ENCODE measurements around the gene GLP1R.
A peak's percentile ranks its signal among the peaks of the same experiment; 100 is the strongest.

The GLP1R gene

GRCh38 chr6:39076623-39077535, 28.3 kb downstream of the GLP1R start:
- Histone ChIP-seq H3K36me3 (ENCODE audit: control insufficient read depth in 2 of 2, insufficient read depth in 2 of 2, low read length in 2 of 2) (no peaks in the 10 kb centered on the region), H3K27me3 (ENCODE audit: control insufficient read depth in 1 of 2, insufficient read depth in 2 of 2, low read length in 2 of 2) (no peaks in the 10 kb centered on the region), H3K4me3 (ENCODE audit: low read length in 2 of 2) (no peak overlapping the region), H3K9me3 (ENCODE audit: control insufficient read depth in 2 of 2, low read length in 2 of 2) (no peaks in the 10 kb centered on the region), H3K27ac (ENCODE audit: low read length) (no peak overlapping the region), H3K9ac (ENCODE audit: low read length in 2 of 2) (no peak overlapping the region), H3K4me1 (ENCODE audit: control insufficient read depth, insufficient read depth, low read length) (no peaks in the 10 kb centered on the region)

GRCh38 chr6:39077882-39078594, 29.5 kb downstream of the GLP1R start:
- Histone ChIP-seq H3K4me1 (ENCODE audit: control insufficient read depth, insufficient read depth, low read length) (no peaks in the 10 kb centered on the region), H3K9ac (ENCODE audit: low read length in 2 of 2) (no peak overlapping the region), H3K27me3 (ENCODE audit: control insufficient read depth in 1 of 2, insufficient read depth in 2 of 2, low read length in 2 of 2) (no peaks in the 10 kb centered on the region), H3K4me3 (ENCODE audit: low read length in 2 of 2) (no peak overlapping the region), H3K27ac (ENCODE audit: low read length) (no peak overlapping the region), H3K9me3 (ENCODE audit: control insufficient read depth in 2 of 2, low read length in 2 of 2) (no peaks in the 10 kb centered on the region), H3K36me3 (ENCODE audit: control insufficient read depth in 2 of 2, insufficient read depth in 2 of 2, low read length in 2 of 2) (no peaks in the 10 kb centered on the region)

GRCh38 chr6:39078695-39079094, 30.1 kb downstream of the GLP1R start:
- peaks cover 5% of the 10 kb centered on the region for H3K4me1 ChIP-seq (ENCODE audit: control insufficient read depth, insufficient read depth, low read length)
- H3K9ac ChIP-seq (ENCODE audit: low read length in 2 of 2), result no peak overlapping the region
- no peak overlapping the region for H3K4me3 ChIP-seq (ENCODE audit: low read length in 2 of 2)
- no peaks in the 10 kb centered on the region for H3K36me3 ChIP-seq (ENCODE audit: control insufficient read depth in 2 of 2, insufficient read depth in 2 of 2, low read length in 2 of 2)
- no peaks in the 10 kb centered on the region for H3K27me3 ChIP-seq (ENCODE audit: control insufficient read depth in 1 of 2, insufficient read depth in 2 of 2, low read length in 2 of 2)
- no peaks in the 10 kb centered on the region for H3K9me3 ChIP-seq (ENCODE audit: control insufficient read depth in 2 of 2, low read length in 2 of 2)
- no peak overlapping the region for H3K27ac ChIP-seq (ENCODE audit: low read length)

GRCh38 chr6:39079197-39080125, 30.9 kb downstream of the GLP1R start:
- Histone ChIP-seq H3K9ac (ENCODE audit: low read length in 2 of 2) (no peak overlapping the region), H3K27ac (ENCODE audit: low read length) (no peak overlapping the region), H3K4me3 (ENCODE audit: low read length in 2 of 2) (no peak overlapping the region), H3K36me3 (ENCODE audit: control insufficient read depth in 2 of 2, insufficient read depth in 2 of 2, low read length in 2 of 2) (no peaks in the 10 kb centered on the region), H3K27me3 (ENCODE audit: control insufficient read depth in 1 of 2, insufficient read depth in 2 of 2, low read length in 2 of 2) (no peaks in the 10 kb centered on the region), H3K4me1 (ENCODE audit: control insufficient read depth, insufficient read depth, low read length) (peaks cover 12% of the 10 kb centered on the region), H3K9me3 (ENCODE audit: control insufficient read depth in 2 of 2, low read length in 2 of 2) (no peaks in the 10 kb centered on the region)

- Histone ChIP-seq H3K27ac (ENCODE audit: low read length) (no peak overlapping the region), H3K4me3 (ENCODE audit: low read length in 2 of 2) (no peak overlapping the region), H3K27me3 (ENCODE audit: control insufficient read depth in 1 of 2, insufficient read depth in 2 of 2, low read length in 2 of 2) (no peaks in the 10 kb centered on the region), H3K36me3 (ENCODE audit: control insufficient read depth in 2 of 2, insufficient read depth in 2 of 2, low read length in 2 of 2) (no peaks in the 10 kb centered on the region), H3K9ac (ENCODE audit: low read length in 2 of 2) (no peak overlapping the region), H3K9me3 (ENCODE audit: control insufficient read depth in 2 of 2, low read length in 2 of 2) (no peaks in the 10 kb centered on the region), H3K4me1 (ENCODE audit: control insufficient read depth, insufficient read depth, low read length) (peaks cover 21% of the 10 kb centered on the region)
Measured at GRCh38 chr6:39080246-39080875, 31.8 kb downstream of the GLP1R start.

- Histone ChIP-seq H3K36me3 (ENCODE audit: control insufficient read depth in 2 of 2, insufficient read depth in 2 of 2, low read length in 2 of 2) (no peaks in the 10 kb centered on the region), H3K4me1 (ENCODE audit: control insufficient read depth, insufficient read depth, low read length) (peaks cover 33% of the 10 kb centered on the region), H3K4me3 (ENCODE audit: low read length in 2 of 2) (no peak overlapping the region), H3K27ac (ENCODE audit: low read length) (no peak overlapping the region), H3K9ac (ENCODE audit: low read length in 2 of 2) (no peak overlapping the region), H3K9me3 (ENCODE audit: control insufficient read depth in 2 of 2, low read length in 2 of 2) (no peaks in the 10 kb centered on the region), H3K27me3 (ENCODE audit: control insufficient read depth in 1 of 2, insufficient read depth in 2 of 2, low read length in 2 of 2) (no peaks in the 10 kb centered on the region)
Measured at GRCh38 chr6:39082310-39082709, 33.7 kb downstream of the GLP1R start.

GRCh38 chr6:39083231-39083634, 34.7 kb downstream of the GLP1R start:
- H3K36me3 ChIP-seq (ENCODE audit: control insufficient read depth in 2 of 2, insufficient read depth in 2 of 2, low read length in 2 of 2), result no peaks in the 10 kb centered on the region
- H3K27ac ChIP-seq (ENCODE audit: low read length), result no peak overlapping the region
- no peak overlapping the region for H3K9ac ChIP-seq (ENCODE audit: low read length in 2 of 2)
- H3K4me3 ChIP-seq (ENCODE audit: low read length in 2 of 2), result no peak overlapping the region
- no peaks in the 10 kb centered on the region for H3K27me3 ChIP-seq (ENCODE audit: control insufficient read depth in 1 of 2, insufficient read depth in 2 of 2, low read length in 2 of 2)
- H3K9me3 ChIP-seq (ENCODE audit: control insufficient read depth in 2 of 2, low read length in 2 of 2), result no peaks in the 10 kb centered on the region
- peaks cover 40% of the 10 kb centered on the region for H3K4me1 ChIP-seq (ENCODE audit: control insufficient read depth, insufficient read depth, low read length)

GRCh38 chr6:39084506-39084905, 35.9 kb downstream of the GLP1R start:
- Histone ChIP-seq H3K27me3 (ENCODE audit: control insufficient read depth in 1 of 2, insufficient read depth in 2 of 2, low read length in 2 of 2) (no peaks in the 10 kb centered on the region), H3K9me3 (ENCODE audit: control insufficient read depth in 2 of 2, low read length in 2 of 2) (no peaks in the 10 kb centered on the region), H3K36me3 (ENCODE audit: control insufficient read depth in 2 of 2, insufficient read depth in 2 of 2, low read length in 2 of 2) (no peaks in the 10 kb centered on the region), H3K27ac (ENCODE audit: low read length) (peak overlapping the region; percentile 86), H3K4me3 (ENCODE audit: low read length in 2 of 2) (peak overlapping the region in 1 of 2 donors; percentile 22), H3K9ac (ENCODE audit: low read length in 2 of 2) (peak overlapping the region in 1 of 2 donors; percentile 29), H3K4me1 (ENCODE audit: control insufficient read depth, insufficient read depth, low read length) (peaks cover 51% of the 10 kb centered on the region)

- Histone ChIP-seq H3K27me3 (ENCODE audit: control insufficient read depth in 1 of 2, insufficient read depth in 2 of 2, low read length in 2 of 2) (no peaks in the 10 kb centered on the region), H3K36me3 (ENCODE audit: control insufficient read depth in 2 of 2, insufficient read depth in 2 of 2, low read length in 2 of 2) (no peaks in the 10 kb centered on the region), H3K9me3 (ENCODE audit: control insufficient read depth in 2 of 2, low read length in 2 of 2) (no peaks in the 10 kb centered on the region), H3K4me1 (ENCODE audit: control insufficient read depth, insufficient read depth, low read length) (peaks cover 51% of the 10 kb centered on the region), H3K4me3 (ENCODE audit: low read length in 2 of 2) (no peak overlapping the region), H3K9ac (ENCODE audit: low read length in 2 of 2) (peak overlapping the region in 1 of 2 donors; percentile 29), H3K27ac (ENCODE audit: low read length) (peak overlapping the region; percentile 86)
Measured at GRCh38 chr6:39085129-39085797, 36.7 kb downstream of the GLP1R start.

Data from stomach smooth muscle (tissue), 2 donors.